Activated T-helper 2 cell treated with anti-CD3 and anti-CD28 coated beads, Interferon-gamma antibody, Interleukin-2, Interleukin-4, amounts not matched to agents 10 μg/mL and 5 μg/mL and 100 μg/mL, durations not matched to agents 14 hours and 24 hours and 36 hours (primary cell): ENCODE measurements around the gene SORL1. TPM values are rescaled to one million over a fixed set of nuclear protein-coding genes. Genes with fewer than 3 reads are reported as not detected.
"Not testable (repeated sequence)": the region's sequence is repeated elsewhere in the genome, so short reads cannot be mapped to it uniquely, and the experiment has no call there.

Source experiments
- DNase-seq: peaks from one replicate; pipeline ENCODE4 v3.0.0; 2021; ENCODE audit warnings: low spot score
- H3K27ac Mint-ChIP-seq: one replicate; pipeline ENCODE4 v1.8.0; 2021; ENCODE audit warnings: mixed read lengths
- H3K27me3 Mint-ChIP-seq: one replicate; pipeline ENCODE4 v1.8.0; 2021; ENCODE audit warnings: low read depth, mixed read lengths
- H3K36me3 Mint-ChIP-seq: one replicate; pipeline ENCODE4 v1.8.0; 2021; ENCODE audit warnings: low read depth, mixed read lengths
- H3K4me1 Mint-ChIP-seq: one replicate; pipeline ENCODE4 v1.8.0; 2021; ENCODE audit warnings: low read depth, mixed read lengths
- H3K4me3 Mint-ChIP-seq: one replicate; pipeline ENCODE4 v1.8.0; 2021; ENCODE audit warnings: low read depth, mild to moderate bottlenecking, moderate library complexity, mixed read lengths
- H3K9me3 Mint-ChIP-seq: one replicate; pipeline ENCODE4 v1.8.0; 2021; ENCODE audit warnings: mixed read lengths
- intact Hi-C: fragments of 100-400 bp; cut with micrococcal nuclease; formaldehyde crosslinking; loops from one replicate; pipeline ENCODE4 v1.15.1; 2023
- total RNA-seq: library from RNA; stranded (reverse); gene quantifications from 2 replicates; pipeline ENCODE4 v1.2.3, GENCODE V29; 2022

SORL1 gene
- total RNA-seq, 1 donor from 2014 or later: 20.2 TPM

GRCh38 chr11:121488170-121488569 lies 36.1 kb downstream of the SORL1 start:
- Mint-ChIP-seq H3K36me3 (peaks cover 65% of the 10 kb centered on the region), H3K27me3 (no peaks in the 10 kb centered on the region), H3K27ac (no peak overlapping the region), H3K4me1 (peaks cover 28% of the 10 kb centered on the region), H3K9me3 (no peaks in the 10 kb centered on the region), H3K4me3 (no peak overlapping the region)
- intact Hi-C loops: no loop called here
- no peak for DNase-seq

GRCh38 chr11:121488641-121489040 lies 36.5 kb downstream of the SORL1 start:
- H3K36me3 Mint-ChIP-seq: peaks cover 65% of the 10 kb centered on the region
- H3K27ac Mint-ChIP-seq: no peak overlapping the region
- no peak overlapping the region for H3K4me3 Mint-ChIP-seq
- H3K9me3 Mint-ChIP-seq: no peaks in the 10 kb centered on the region
- no peaks in the 10 kb centered on the region for H3K27me3 Mint-ChIP-seq
- intact Hi-C loops: no loop called here
- H3K4me1 Mint-ChIP-seq: peaks cover 26% of the 10 kb centered on the region
- DNase-seq: no peak

DNA sequence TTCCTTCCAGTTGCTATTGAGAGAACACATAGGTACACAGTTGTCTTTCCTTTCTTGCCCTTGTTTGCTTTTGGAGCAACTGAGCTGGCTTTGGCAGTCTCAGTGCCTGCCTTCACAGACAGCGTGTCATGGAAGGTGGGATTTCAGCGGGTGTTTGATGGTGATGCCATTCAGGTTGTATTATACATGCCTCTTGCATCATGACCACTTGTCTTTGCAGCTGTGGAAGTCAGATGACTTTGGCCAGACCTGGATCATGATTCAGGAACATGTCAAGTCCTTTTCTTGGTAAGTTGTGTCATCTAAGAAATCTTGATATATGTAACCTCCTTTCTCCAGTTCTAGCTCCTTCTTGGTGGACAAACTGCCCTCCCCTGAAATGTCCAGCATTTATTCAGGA lies 37.7 kb downstream of the SORL1 start:
- DNase-seq: no peak
- intact Hi-C loops: no loop called here
- Mint-ChIP-seq H3K4me3 (no peak overlapping the region), H3K27me3 (no peaks in the 10 kb centered on the region), H3K27ac (no peak overlapping the region), H3K9me3 (no peaks in the 10 kb centered on the region), H3K36me3 (peaks cover 58% of the 10 kb centered on the region), H3K4me1 (peaks cover 28% of the 10 kb centered on the region)

DNA sequence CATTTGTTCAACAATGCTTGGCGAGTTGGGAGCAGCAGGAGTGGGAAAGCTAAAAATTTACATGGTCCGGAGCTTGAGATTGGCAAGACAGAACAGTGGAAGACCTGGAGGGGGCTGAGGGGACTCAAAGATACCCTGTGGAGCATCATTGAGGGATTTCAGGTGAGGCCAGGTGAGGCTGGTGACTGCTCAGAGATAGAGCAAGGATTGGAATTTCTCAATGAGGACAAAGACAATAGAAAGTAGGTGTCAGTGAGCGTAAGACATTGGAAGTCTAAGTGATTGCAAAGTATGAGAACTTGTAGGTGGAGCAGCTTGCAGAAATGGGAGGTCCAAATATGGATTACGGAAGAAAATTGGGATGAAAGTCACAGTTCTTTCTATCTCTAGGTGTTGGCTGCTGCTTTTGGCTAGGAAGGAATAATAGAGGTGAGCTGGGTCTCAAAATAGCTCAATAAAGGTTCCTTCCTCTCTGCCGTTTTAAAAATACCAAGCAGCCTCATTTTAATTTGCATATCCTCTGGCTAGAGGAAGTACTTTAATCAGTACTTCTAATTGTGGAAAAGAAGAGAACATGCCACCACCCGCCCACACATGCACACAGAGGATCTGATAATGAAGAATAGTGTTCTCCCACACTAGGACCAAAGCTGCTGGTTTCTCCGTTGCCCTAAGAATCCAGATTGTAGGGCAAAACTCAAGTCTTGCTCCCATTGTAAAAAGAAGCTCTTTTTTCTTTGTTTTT lies 42.4 kb downstream of the SORL1 start:
- Mint-ChIP-seq H3K9me3 (no peaks in the 10 kb centered on the region), H3K27me3 (no peaks in the 10 kb centered on the region), H3K4me3 (peak overlapping the region; percentile 6), H3K36me3 (peaks cover 64% of the 10 kb centered on the region), H3K27ac (peak overlapping the region; percentile 40), H3K4me1 (peaks cover 32% of the 10 kb centered on the region)
- no peak for DNase-seq
- intact Hi-C loops: loop anchor here (1.0 kb wide), 2 partner anchors 12 to 30 kb away; no protein-coding TSS in a partner anchor

DNA sequence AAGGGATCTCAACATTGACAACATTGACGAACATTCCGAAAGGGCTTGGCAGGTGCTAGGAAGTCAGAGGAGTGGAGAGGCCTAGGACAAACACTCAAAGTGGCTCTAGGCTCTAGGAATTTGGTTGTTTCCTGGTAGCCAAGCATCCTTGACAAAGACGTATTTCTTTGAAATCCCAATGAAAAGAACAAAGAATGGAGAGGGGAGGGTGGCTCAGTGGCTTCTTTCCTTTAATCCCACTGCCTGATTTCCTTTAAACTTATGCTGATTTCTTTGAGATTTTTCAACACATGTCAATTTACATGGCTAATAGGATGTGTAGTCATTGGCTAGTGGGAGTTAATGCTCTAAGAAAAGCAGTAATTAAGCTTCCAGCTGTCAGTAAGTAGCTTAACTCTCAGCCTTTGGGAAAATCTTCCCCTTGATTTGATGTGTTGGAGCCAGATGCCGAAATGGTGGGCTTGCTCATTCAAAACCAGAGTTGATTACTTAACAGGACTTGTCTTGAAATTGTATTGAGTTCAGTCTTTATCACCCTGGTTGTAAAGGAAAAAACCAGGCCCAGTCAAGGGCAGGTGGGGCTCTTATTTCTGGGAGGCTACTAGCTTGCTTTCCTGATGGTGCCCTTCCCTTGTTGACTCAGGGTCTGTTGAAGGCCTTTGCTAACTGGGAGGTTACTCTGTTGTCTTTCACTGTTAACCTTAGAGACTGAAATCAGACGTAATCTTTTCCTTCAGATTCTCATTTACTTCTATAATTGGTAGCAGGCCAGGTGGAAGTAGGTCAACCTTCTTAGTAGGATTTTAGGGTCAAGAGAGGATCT lies 45.3 kb downstream of the SORL1 start:
- intact Hi-C loops: no loop called here
- Mint-ChIP-seq H3K4me1 (peaks cover 33% of the 10 kb centered on the region), H3K27me3 (no peaks in the 10 kb centered on the region), H3K9me3 (peaks cover 4% of the 10 kb centered on the region), H3K4me3 (no peak overlapping the region), H3K27ac (no peak overlapping the region), H3K36me3 (peaks cover 61% of the 10 kb centered on the region)
- no peak for DNase-seq

GRCh38 chr11:121499405-121499804 lies 47.3 kb downstream of the SORL1 start:
- Mint-ChIP-seq H3K27ac (no peak overlapping the region), H3K27me3 (no peaks in the 10 kb centered on the region), H3K36me3 (peaks cover 73% of the 10 kb centered on the region), H3K9me3 (peaks cover 5% of the 10 kb centered on the region), H3K4me1 (peaks cover 23% of the 10 kb centered on the region), H3K4me3 (no peak overlapping the region)
- DNase-seq: no peak
- intact Hi-C loops: no loop called here

DNA sequence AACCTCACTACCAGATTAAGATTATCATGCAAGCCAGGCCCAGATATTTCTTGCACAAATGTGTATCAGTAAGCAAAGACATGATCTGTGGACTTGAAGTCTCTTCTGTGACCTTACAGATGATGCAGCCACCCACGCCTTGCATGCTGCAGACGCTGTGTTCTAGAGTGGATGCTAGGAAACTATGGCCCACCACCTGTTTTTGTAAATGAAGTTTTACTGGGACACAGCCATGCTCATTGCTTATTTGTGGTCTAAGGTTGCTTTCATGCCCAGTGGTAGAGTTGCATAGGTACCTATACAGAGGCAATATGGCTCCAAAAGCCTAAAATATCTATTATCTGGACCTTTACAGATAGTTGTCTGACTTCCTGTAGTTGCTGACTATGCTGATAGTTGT lies 48.2 kb downstream of the SORL1 start:
- H3K4me3 Mint-ChIP-seq: no peak overlapping the region
- peaks cover 16% of the 10 kb centered on the region for H3K4me1 Mint-ChIP-seq
- H3K36me3 Mint-ChIP-seq: peaks cover 82% of the 10 kb centered on the region
- H3K9me3 Mint-ChIP-seq: peaks cover 14% of the 10 kb centered on the region
- no peak overlapping the region for H3K27ac Mint-ChIP-seq
- no peak for DNase-seq
- intact Hi-C loops: no loop called here
- H3K27me3 Mint-ChIP-seq: no peaks in the 10 kb centered on the region

DNA sequence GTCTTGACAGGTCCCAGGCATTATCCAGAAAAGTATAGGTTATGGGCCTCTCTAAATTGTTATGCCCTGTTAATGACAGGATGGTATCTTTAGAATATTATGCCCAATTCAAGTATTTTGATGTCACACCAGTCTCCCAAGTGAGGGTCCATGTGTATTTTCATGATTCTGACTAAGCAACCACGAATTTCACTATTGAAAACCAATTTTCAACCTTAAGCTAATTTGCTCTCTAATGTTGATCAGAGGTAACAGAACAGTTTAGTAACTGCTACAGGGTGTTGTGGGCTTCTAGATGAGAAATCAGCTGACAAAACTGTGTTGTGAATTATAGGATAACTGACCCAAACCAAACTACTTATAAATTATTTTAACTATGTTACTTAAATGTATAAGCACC lies 48.6 kb downstream of the SORL1 start:
- H3K27me3 Mint-ChIP-seq: no peaks in the 10 kb centered on the region
- DNase-seq: no peak
- H3K27ac Mint-ChIP-seq: no peak overlapping the region
- intact Hi-C loops: no loop called here
- peaks cover 82% of the 10 kb centered on the region for H3K36me3 Mint-ChIP-seq
- H3K9me3 Mint-ChIP-seq: peaks cover 18% of the 10 kb centered on the region
- H3K4me3 Mint-ChIP-seq: no peak overlapping the region
- H3K4me1 Mint-ChIP-seq: peaks cover 12% of the 10 kb centered on the region

DNA sequence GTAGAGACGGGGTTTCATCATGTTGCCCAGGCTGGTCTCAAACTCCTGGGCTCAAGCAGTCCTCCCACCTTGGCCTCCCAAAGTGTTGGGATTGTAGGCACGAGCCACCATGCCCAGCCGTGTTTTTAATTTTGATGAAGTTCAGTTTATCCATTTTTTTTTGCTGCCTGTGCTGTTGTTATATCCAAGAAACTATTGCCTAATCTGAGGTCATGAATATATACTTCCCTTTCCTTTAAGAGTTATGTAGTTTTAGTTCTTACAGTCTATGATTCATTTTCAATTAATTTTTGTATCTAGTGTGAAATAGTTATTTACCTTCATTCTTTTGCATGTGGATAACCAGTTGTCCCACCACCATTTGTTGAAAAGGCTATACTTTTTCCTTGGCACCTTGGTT lies 50.9 kb downstream of the SORL1 start:
- Mint-ChIP-seq H3K4me3 (no peak overlapping the region), H3K27ac (no peak overlapping the region), H3K9me3 (peaks cover 35% of the 10 kb centered on the region), H3K36me3 (peaks cover 81% of the 10 kb centered on the region), H3K27me3 (no peaks in the 10 kb centered on the region), H3K4me1 (peaks cover 12% of the 10 kb centered on the region)
- DNase-seq: no peak
- intact Hi-C loops: no loop called here

DNA sequence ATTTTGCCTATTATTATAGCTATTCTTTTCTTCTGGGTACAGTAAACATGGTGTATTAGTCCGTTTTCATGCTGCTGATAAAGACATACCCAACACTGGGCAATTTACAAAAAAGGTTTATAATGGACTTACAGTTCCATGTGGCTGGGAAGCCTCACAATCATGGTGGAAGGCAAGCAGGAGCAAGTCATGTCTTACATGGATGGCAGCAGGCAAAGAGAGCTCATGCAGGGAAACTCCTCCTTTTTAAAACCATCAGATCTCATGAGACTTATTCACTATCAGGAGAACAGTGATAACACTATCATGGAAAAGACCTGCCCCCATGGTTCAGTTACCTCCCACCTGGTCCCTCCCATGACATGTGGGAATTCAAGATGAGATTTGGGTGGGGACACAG lies 54.1 kb downstream of the SORL1 start:
- DNase-seq, H3K4me3 Mint-ChIP-seq, H3K4me1 Mint-ChIP-seq, H3K27ac Mint-ChIP-seq, H3K27me3 Mint-ChIP-seq, intact Hi-C loops: not testable (repeated sequence)
- peaks cover 83% of the 10 kb centered on the region for H3K36me3 Mint-ChIP-seq
- H3K9me3 Mint-ChIP-seq: peaks cover 34% of the 10 kb centered on the region

GRCh38 chr11:121508449-121508848 lies 56.3 kb downstream of the SORL1 start:
- Mint-ChIP-seq H3K9me3 (peaks cover 30% of the 10 kb centered on the region), H3K27ac (no peak overlapping the region), H3K36me3 (peaks cover 80% of the 10 kb centered on the region), H3K27me3 (no peaks in the 10 kb centered on the region), H3K4me3 (no peak overlapping the region), H3K4me1 (no peaks in the 10 kb centered on the region)
- DNase-seq: no peak
- intact Hi-C loops: no loop called here

DNA sequence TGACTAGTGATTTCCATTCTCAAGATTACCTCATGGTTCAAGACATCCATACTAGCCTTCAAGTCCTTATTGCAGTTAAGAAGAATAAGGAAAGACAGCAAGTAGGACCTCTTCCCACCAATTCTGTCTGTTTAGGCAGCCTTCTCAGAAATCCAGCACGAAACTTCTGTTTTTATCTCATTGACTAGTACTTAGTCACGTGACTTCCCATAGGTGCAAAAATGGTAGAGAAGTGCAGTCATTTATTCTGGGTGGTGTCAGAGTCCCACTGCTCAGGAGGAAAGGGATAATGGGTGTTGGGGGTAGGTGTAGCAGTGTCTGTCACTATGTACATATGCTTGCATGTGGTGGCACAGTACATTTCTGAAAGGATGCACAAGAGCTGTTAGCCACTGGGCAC lies 58.3 kb downstream of the SORL1 start:
- H3K4me3 Mint-ChIP-seq: no peak overlapping the region
- H3K27ac Mint-ChIP-seq: no peak overlapping the region
- peaks cover 19% of the 10 kb centered on the region for H3K9me3 Mint-ChIP-seq
- peaks cover 73% of the 10 kb centered on the region for H3K36me3 Mint-ChIP-seq
- H3K27me3 Mint-ChIP-seq: no peaks in the 10 kb centered on the region
- peaks cover 13% of the 10 kb centered on the region for H3K4me1 Mint-ChIP-seq
- intact Hi-C loops: no loop called here
- DNase-seq: no peak
